Hepatocyte (in vitro differentiated cells): Measurements from ENCODE around the gene STPG3. TPM values are rescaled to one million over a fixed set of nuclear protein-coding genes. Genes with fewer than 3 reads are reported as not detected.

Source experiments
- DNase-seq: peaks from one replicate; pipeline ENCODE4 v3.0.0-alpha.2; 2016; ENCODE audit warnings: low spot score
- H2AFZ ChIP-seq: fragments of 200-600 bp; sonication (generic); 2 replicates; pipeline ENCODE4 v1.6.0; 2016; ENCODE audit warnings: antibody characterized with exemption, mild to moderate bottlenecking
- H3K27ac ChIP-seq: fragments of 200-600 bp; sonication (generic); 2 replicates; pipeline ENCODE4 v1.5.1; 2016; ENCODE audit warnings: mild to moderate bottlenecking
- H3K27me3 ChIP-seq: fragments of 200-600 bp; sonication (generic); 2 replicates; pipeline ENCODE4 v1.6.1; 2016
- H3K36me3 ChIP-seq: fragments of 200-600 bp; sonication (generic); replicated peaks from 2 replicates; pipeline ENCODE4 v1.5.1; 2016; ENCODE audit warnings: low read depth; ENCODE audit not compliant: insufficient read depth
- H3K4me1 ChIP-seq: fragments of 200-600 bp; sonication (generic); 2 replicates; pipeline ENCODE4 v1.5.1; 2016; ENCODE audit warnings: mild to moderate bottlenecking, moderate library complexity; ENCODE audit not compliant: insufficient read depth
- H3K4me2 ChIP-seq: fragments of 200-600 bp; sonication (generic); 2 replicates; pipeline ENCODE4 v1.6.0; 2016
- H3K4me3 ChIP-seq: fragments of 200-600 bp; sonication (generic); 2 replicates; pipeline ENCODE4 v1.5.1; 2016; ENCODE audit warnings: mild to moderate bottlenecking
- H3K79me2 ChIP-seq: fragments of 200-600 bp; sonication (generic); 2 replicates; pipeline ENCODE4 v1.6.0; 2017; ENCODE audit warnings: mild to moderate bottlenecking
- H3K9me2 ChIP-seq: fragments of 200-600 bp; sonication (generic); replicated peaks from 2 replicates; pipeline ENCODE4 v1.6.0; 2017; ENCODE audit warnings: mild to moderate bottlenecking; ENCODE audit not compliant: insufficient read depth
- H3K9me3 ChIP-seq: fragments of 200-600 bp; sonication (generic); 2 replicates; pipeline ENCODE4 v1.5.1; 2016; ENCODE audit warnings: low read depth, mild to moderate bottlenecking
- H4K20me1 ChIP-seq: fragments of 200-600 bp; sonication (generic); 2 replicates; pipeline ENCODE4 v1.6.0; 2016; ENCODE audit warnings: mild to moderate bottlenecking; ENCODE audit not compliant: insufficient read depth, poor library complexity, severe bottlenecking
- CTCF ChIP-seq: fragments of 200-600 bp; sonication (generic); IDR thresholded peaks from 2 replicates; pipeline ENCODE4 v1.5.1; 2016; ENCODE audit warnings: antibody characterized with exemption, mild to moderate bottlenecking; ENCODE audit not compliant: poor library complexity
- EZH2 ChIP-seq: fragments of 200-600 bp; sonication (generic); IDR thresholded peaks from 2 replicates; pipeline ENCODE4 v1.6.1; 2016; ENCODE audit warnings: antibody characterized with exemption, mild to moderate bottlenecking, borderline replicate concordance
- EZH2phosphoT487 ChIP-seq: fragments of 200-600 bp; sonication (generic); IDR thresholded peaks from one replicate; pipeline ENCODE4 v1.6.1; 2018; ENCODE audit warnings: antibody characterized with exemption, mild to moderate bottlenecking, low read depth, moderate library complexity; ENCODE audit not compliant: unreplicated experiment, severe bottlenecking
- WGBS: methylation state at CpG from one replicate; pipeline ENCODE4 v1.1.6; 2016; ENCODE audit warnings: low lambda C conversion rate; ENCODE audit errors: missing lambda C conversion rate; 5-methylcytosine and 5-hydroxymethylcytosine counted together
- polyA plus RNA-seq: library from polyadenylated mRNA; unstranded; fragments of >200 nt; fragmentation: Nextera tagmentation; extraction: Ambion mirVana; gene quantifications from 2 replicates; pipeline ENCODE4 v1.2.1, GENCODE V29; 2016
- total RNA-seq: library from RNA; depleted of rRNA; stranded (reverse); fragments of >200 nt; gene quantifications from 2 replicates; pipeline ENCODE4 v1.2.3, GENCODE V29; 2014

Gene STPG3
- total and polyA plus RNA-seq, 2 experiments from 2014 or later, result 1.5 TPM; not detected in 1

DNA sequence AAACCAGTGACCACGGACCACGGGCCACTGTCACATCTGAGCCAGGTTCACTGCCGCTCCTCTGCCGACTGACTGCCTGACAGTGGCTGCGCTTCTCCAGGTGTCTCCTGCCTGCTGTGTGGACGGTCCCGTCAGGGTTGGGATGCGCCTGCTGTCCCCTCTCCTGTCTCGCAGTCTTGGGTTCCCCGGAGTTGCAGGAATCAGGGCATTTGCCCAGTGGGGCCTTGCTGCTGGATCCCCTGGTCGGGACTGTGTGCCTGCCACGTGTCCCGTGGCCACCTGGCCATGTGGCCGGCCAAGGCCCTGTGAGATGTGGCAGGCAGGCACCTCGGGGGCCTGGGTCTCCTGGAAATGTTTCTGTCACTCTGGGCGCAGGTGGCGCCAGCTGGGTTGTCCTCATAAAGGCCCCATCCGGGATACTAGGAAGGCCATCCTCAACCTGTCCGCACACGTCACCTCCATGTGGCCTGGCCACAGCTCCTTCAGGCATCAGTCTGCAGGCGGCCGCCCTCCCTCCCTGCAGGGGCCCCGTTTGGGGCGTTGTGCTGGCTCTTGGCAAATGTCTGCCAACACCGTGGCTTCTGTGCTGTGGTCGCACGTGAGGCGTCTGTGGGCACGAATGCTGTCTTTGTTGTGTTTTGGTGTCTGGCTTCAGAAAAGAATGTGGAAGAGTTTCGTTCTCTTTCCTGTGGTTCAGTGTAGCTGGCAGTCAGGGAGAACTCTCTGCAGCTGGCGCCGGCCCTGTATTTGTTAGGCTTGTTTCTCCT lies 20.0 kb downstream of the STPG3 start:
- DNase-seq, result no peak
- H3K9me2 ChIP-seq, result no peaks in the 10 kb centered on the region
- TF ChIP-seq EZH2 (no peak), EZH2phosphoT487 (no peak), CTCF (no peak)
- WGBS, result 93% methylated on average over 30 of the region's 32 CpGs
- H3K36me3 ChIP-seq, result no peaks in the 10 kb centered on the region
- H3K27me3 ChIP-seq, result no peaks in the 10 kb centered on the region
- H3K79me2 ChIP-seq, result no peaks in the 10 kb centered on the region
- no peaks in the 10 kb centered on the region for H4K20me1 ChIP-seq
- no peak overlapping the region for H3K4me2 ChIP-seq
- no peak overlapping the region for H3K27ac ChIP-seq
- H3K9me3 ChIP-seq, result no peaks in the 10 kb centered on the region
- peaks cover 4% of the 10 kb centered on the region for H3K4me1 ChIP-seq
- H3K4me3 ChIP-seq, result no peak overlapping the region
- H2AFZ ChIP-seq, result no peak overlapping the region

- Histone ChIP-seq H3K4me1 (peaks cover 10% of the 10 kb centered on the region), H4K20me1 (no peaks in the 10 kb centered on the region), H3K4me3 (no peak overlapping the region), H3K9me2 (no peaks in the 10 kb centered on the region), H3K27me3 (no peaks in the 10 kb centered on the region), H3K27ac (no peak overlapping the region), H3K79me2 (no peaks in the 10 kb centered on the region), H3K9me3 (no peaks in the 10 kb centered on the region), H3K4me2 (no peak overlapping the region), H2AFZ (no peak overlapping the region), H3K36me3 (no peaks in the 10 kb centered on the region)
- WGBS, result 83% methylated on average over 1 of the region's 3 CpGs
- no peak for DNase-seq
- TF ChIP-seq EZH2phosphoT487 (no peak), EZH2 (no peak), CTCF (no peak)
Observed at GRCh38 chr9:137271696-137272076, 20.6 kb downstream of the STPG3 start.

- no peak for TF ChIP-seq EZH2
- no peak for TF ChIP-seq EZH2phosphoT487
- no peak for TF ChIP-seq CTCF
- Histone ChIP-seq H3K9me3 (no peaks in the 10 kb centered on the region), H2AFZ (no peak overlapping the region), H3K27me3 (no peaks in the 10 kb centered on the region), H3K79me2 (no peaks in the 10 kb centered on the region), H3K9me2 (no peaks in the 10 kb centered on the region), H3K4me2 (no peak overlapping the region), H3K27ac (no peak overlapping the region), H3K4me3 (no peak overlapping the region), H3K36me3 (no peaks in the 10 kb centered on the region), H4K20me1 (no peaks in the 10 kb centered on the region), H3K4me1 (peaks cover 17% of the 10 kb centered on the region)
- DNase-seq, result no peak
- 94% methylated on average over 30 of the region's 39 CpGs for WGBS
Observed at GRCh38 chr9:137272241-137273094, 21.4 kb downstream of the STPG3 start.
